IMR-90 (cell line): ENCODE results near the gene LONP1. TPM values are rescaled to one million over a fixed set of nuclear protein-coding genes. Genes with fewer than 3 reads are reported as not detected.

ENCODE experiments used
- ATAC-seq: fragments of 200-7000 bp; cut with Tn5 transposase; 2 replicates; pipeline ENCODE4 v1.9.1; 2020; ENCODE audit warnings: low read depth, mild to moderate bottlenecking, moderate library complexity
- BruUV-seq: library from RNA; stranded (reverse); fragments of 400-500 nt; replicated peaks from 2 replicates; lab custom pipeline; 2021; lab: Mats Ljungman, UMichigan
- CTCF ChIA-PET: fragments of 300-600 bp; formaldehyde crosslinking; extraction: SDS; loops from one replicate; lab custom pipeline; 2021; ENCODE audit warnings: antibody characterized with exemption; lab: Yijun Ruan, JAX
- POLR2A ChIA-PET: fragments of 300-600 bp; sonication (Branson Sonifier 250); formaldehyde crosslinking; loops from one replicate; lab custom pipeline; 2022; ENCODE audit warnings: antibody characterized with exemption; ENCODE audit not compliant: unreplicated experiment; lab: Charles Lee
- DNase-seq: peaks from one replicate; pipeline ENCODE4 v3.0.0; 2013
- H2AFZ ChIP-seq: replicated peaks from 2 replicates; pipeline ENCODE3; 2013; ENCODE audit warnings: low read length, mild to moderate bottlenecking; ENCODE audit not compliant: poor library complexity
- H2AK5ac ChIP-seq: 2 replicates; pipeline ENCODE4 v1.6.1; 2013; ENCODE audit warnings: low read depth, low read length, inconsistent platforms
- H2AK9ac ChIP-seq: replicated peaks from 2 replicates; pipeline ENCODE3; 2013; ENCODE audit warnings: mild to moderate bottlenecking, low read depth, low read length, moderate library complexity; ENCODE audit not compliant: poor library complexity
- H2BK120ac ChIP-seq: 2 replicates; pipeline ENCODE4 v1.6.1; 2013; ENCODE audit warnings: low read depth, low read length, inconsistent platforms
- H2BK15ac ChIP-seq: 3 replicates; pipeline ENCODE4 v1.6.1; 2013; ENCODE audit warnings: low read depth, low read length, inconsistent platforms
- H2BK20ac ChIP-seq: 2 replicates; pipeline ENCODE4 v1.6.1; 2013; ENCODE audit warnings: low read depth, mild to moderate bottlenecking, inconsistent platforms, low read length, moderate library complexity
- H2BK5ac ChIP-seq: 2 replicates; pipeline ENCODE4 v1.6.1; 2013; ENCODE audit warnings: mild to moderate bottlenecking, low read depth, low read length, inconsistent platforms; ENCODE audit not compliant: poor library complexity, severe bottlenecking
- H3K14ac ChIP-seq: replicated peaks from 2 replicates; pipeline ENCODE4 v1.6.1; 2013; ENCODE audit warnings: low read depth, low read length, inconsistent platforms
- H3K18ac ChIP-seq: 2 replicates; pipeline ENCODE4 v1.6.1; 2013; ENCODE audit warnings: low read depth, low read length, control low read depth
- H3K23ac ChIP-seq: 2 replicates; pipeline ENCODE4 v1.6.1; 2013; ENCODE audit warnings: low read depth, low read length, inconsistent platforms
- H3K27ac ChIP-seq: 2 replicates; pipeline ENCODE4 v1.5.1; 2013; ENCODE audit warnings: mild to moderate bottlenecking, control low read depth, low read length; ENCODE audit not compliant: insufficient read depth
- H3K27me3 ChIP-seq: 2 replicates; pipeline ENCODE4 v1.6.1; 2013; ENCODE audit warnings: low read length; ENCODE audit not compliant: control insufficient read depth, insufficient read depth
- H3K36me3 ChIP-seq: 2 replicates; pipeline ENCODE4 v1.6.1; 2013; ENCODE audit warnings: low read length, mixed read lengths; ENCODE audit not compliant: control insufficient read depth, insufficient read depth
- H3K4ac ChIP-seq: 2 replicates; pipeline ENCODE4 v1.6.1; 2013; ENCODE audit warnings: low read depth, low read length, inconsistent platforms
- H3K4me1 ChIP-seq: 2 replicates; pipeline ENCODE4 v1.6.1; 2013; ENCODE audit warnings: low read length, mixed read lengths; ENCODE audit not compliant: control insufficient read depth, insufficient read depth
- H3K4me2 ChIP-seq: 2 replicates; pipeline ENCODE4 v1.6.1; 2013; ENCODE audit warnings: low read depth, mild to moderate bottlenecking, control low read depth, low read length, moderate library complexity
- H3K4me3 ChIP-seq: 2 replicates; pipeline ENCODE4 v1.5.1; 2013; ENCODE audit warnings: low read depth, mild to moderate bottlenecking, control low read depth, low read length, moderate library complexity; ENCODE audit not compliant: insufficient read depth
- H3K56ac ChIP-seq: 2 replicates; pipeline ENCODE4 v1.6.1; 2013; ENCODE audit warnings: low read length, inconsistent platforms; ENCODE audit not compliant: insufficient read depth; ENCODE audit errors: extremely low read depth
- H3K79me1 ChIP-seq, 2 experiments: 2 replicates each; pipeline ENCODE4 v1.6.1; 2013; ENCODE audit warnings: low read length in 2 of 2, inconsistent platforms in 1 of 2, low read depth in 1 of 2
- H3K9ac ChIP-seq: 2 replicates; pipeline ENCODE4 v1.6.1; 2013; ENCODE audit warnings: low read depth, low read length, control low read depth
- H3K9me1 ChIP-seq: 2 replicates; pipeline ENCODE4 v1.6.1; 2013; ENCODE audit warnings: low read length, inconsistent platforms; ENCODE audit not compliant: insufficient read depth
- H3K9me3 ChIP-seq: 2 replicates; pipeline ENCODE4 v1.6.1; 2013; ENCODE audit warnings: low read length; ENCODE audit not compliant: control insufficient read depth, insufficient read depth
- H4K20me1 ChIP-seq: 2 replicates; pipeline ENCODE4 v1.6.1; 2013; ENCODE audit warnings: low read length, inconsistent platforms; ENCODE audit not compliant: insufficient read depth
- H4K5ac ChIP-seq: 2 replicates; pipeline ENCODE4 v1.6.1; 2013; ENCODE audit warnings: mild to moderate bottlenecking, low read depth, low read length, control low read depth
- H4K8ac ChIP-seq, 2 experiments: 2 replicates each; pipeline ENCODE4 v1.6.1; 2013; ENCODE audit warnings: low read depth in 2 of 2, low read length in 2 of 2, control low read depth in 1 of 2, inconsistent platforms in 1 of 2
- H4K91ac ChIP-seq: 2 replicates; pipeline ENCODE4 v1.6.1; 2013; ENCODE audit warnings: low read depth, low read length, inconsistent platforms; ENCODE audit not compliant: insufficient read depth
- BHLHE40 ChIP-seq: fragments of 150-350 bp; IDR thresholded peaks from 2 replicates; pipeline ENCODE4 v1.6.1; 2016; ENCODE audit warnings: mild to moderate bottlenecking, low read depth, low read length
- CEBPB ChIP-seq: IDR thresholded peaks from 2 replicates; pipeline ENCODE4 v1.6.1; 2012; ENCODE audit warnings: low read depth, low read length, improper control_type of control experiment
- CHD1 ChIP-seq: IDR thresholded peaks from 2 replicates; pipeline ENCODE4 v1.6.1; 2012; ENCODE audit warnings: low read depth, low read length, improper control_type of control experiment
- FOS ChIP-seq: fragments of 150-350 bp; IDR thresholded peaks from 2 replicates; pipeline ENCODE4 v1.6.1; 2016; ENCODE audit warnings: low read depth, low read length
- MAFK ChIP-seq: IDR thresholded peaks from 2 replicates; pipeline ENCODE4 v1.6.1; 2012; ENCODE audit warnings: low read depth, low read length, improper control_type of control experiment
- MAZ ChIP-seq: IDR thresholded peaks from 2 replicates; pipeline ENCODE4 v1.6.1; 2012; ENCODE audit warnings: low read depth, mild to moderate bottlenecking, low read length, improper control_type of control experiment, moderate library complexity, borderline replicate concordance
- MXI1 ChIP-seq: IDR thresholded peaks from 2 replicates; pipeline ENCODE4 v1.6.1; 2012; ENCODE audit warnings: low read depth, mild to moderate bottlenecking, low read length, moderate library complexity, borderline replicate concordance
- NFE2L2 ChIP-seq: fragments of 150-350 bp; IDR thresholded peaks from 2 replicates; pipeline ENCODE4 v1.6.1; 2016; ENCODE audit warnings: low read depth, mild to moderate bottlenecking, low read length
- POLR2A ChIP-seq: IDR thresholded peaks from 2 replicates; pipeline ENCODE4 v1.6.1; 2012; ENCODE audit warnings: mild to moderate bottlenecking, low read depth, low read length
- RCOR1 ChIP-seq: IDR thresholded peaks from 2 replicates; pipeline ENCODE4 v1.6.1; 2012; ENCODE audit warnings: mild to moderate bottlenecking, low read length, improper control_type of control experiment; ENCODE audit not compliant: insufficient replicate concordance
- RFX5 ChIP-seq: IDR thresholded peaks from 2 replicates; pipeline ENCODE4 v1.8.0; 2012; ENCODE audit warnings: low read depth, mild to moderate bottlenecking, low read length, moderate library complexity
- SMC3 ChIP-seq: fragments of 150-350 bp; IDR thresholded peaks from 2 replicates; pipeline ENCODE4 v1.6.1; 2016; ENCODE audit warnings: low read depth, mild to moderate bottlenecking, antibody characterized with exemption, low read length, moderate library complexity
- WGBS, 2 experiments: methylation state at CpG; one replicate each; pipeline versions ENCODE4 v1.1.5 to v1.1.7; 2013; ENCODE audit warnings: missing lambda C conversion rate in 2 of 2; ENCODE audit not compliant: insufficient read length in 1 of 2; ENCODE audit errors: extremely low coverage in 2 of 2; 5-methylcytosine and 5-hydroxymethylcytosine counted together
- dilution Hi-C: fragments of 300-500 bp; cut with HindIII; formaldehyde crosslinking; loops from one replicate; pipeline ENCODE4 v1.14.3; 2018; ENCODE audit warnings: low sequenced_read_pairs; ENCODE audit not compliant: unreplicated experiment
- in situ Hi-C: fragments of 300-500 bp; cut with MboI; formaldehyde crosslinking; loops from 3 replicates; pipeline ENCODE4 v1.14.3; 2019; ENCODE audit warnings: low sequenced_read_pairs, inconsistent platforms, mixed read lengths
- intact Hi-C: fragments of 100-400 bp; cut with micrococcal nuclease; formaldehyde crosslinking; loops from 2 replicates; pipeline ENCODE4 v1.10.0; 2022
- polyA plus RNA-seq, 3 experiments: library from polyadenylated mRNA; depleted of rRNA; stranded (reverse); fragments of >200 nt; gene quantifications; 2 replicates each; pipeline ENCODE4 v1.2.3, GENCODE V29; 2012; ENCODE audit warnings: low replicate concordance in 1 of 3
- total RNA-seq: library from RNA; depleted of rRNA; stranded (reverse); fragments of >200 nt; gene quantifications from 2 replicates; pipeline ENCODE4 v1.2.3, GENCODE V29; 2012
- TF ChIP-seq, protein P1 (sequence below): fragments of 150-350 bp; IDR thresholded peaks from 2 replicates; pipeline ENCODE4 v1.6.1; 2016; ENCODE audit warnings: low read depth, mild to moderate bottlenecking, low read length, moderate library complexity, borderline replicate concordance
- TF ChIP-seq, protein P2 (sequence below): conservative IDR thresholded peaks from 2 replicates; pipeline ENCODE4 v1.5.1; 2012; ENCODE audit warnings: mild to moderate bottlenecking, low read depth, low read length, improper control_type of control experiment
- TF ChIP-seq, protein P3 (sequence below): fragments of 150-350 bp; IDR thresholded peaks from 2 replicates; pipeline ENCODE4 v1.6.1; 2017; ENCODE audit warnings: mild to moderate bottlenecking, antibody characterized with exemption, low read length, low read depth

LONP1 gene
- total and polyA plus RNA-seq, 2 of the 4 experiments (the other 2 are of a cell fraction) = 64.2 to 93.2 TPM

DNA sequence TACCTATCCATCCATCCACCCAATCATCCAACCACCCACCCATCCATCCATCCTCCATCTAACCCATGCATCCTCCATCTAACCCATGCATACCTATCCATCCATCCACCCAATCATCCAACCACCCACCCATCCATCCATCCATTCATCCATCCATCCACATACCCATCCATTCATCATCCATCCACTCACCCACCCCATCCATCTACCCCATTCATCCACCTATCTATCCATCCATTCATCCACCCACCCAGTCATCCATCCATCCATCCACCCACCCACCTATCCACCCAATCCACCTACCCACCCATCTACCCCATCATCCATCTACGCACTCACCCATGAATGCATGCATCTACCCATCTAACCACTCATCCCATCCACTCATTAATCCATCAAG lies 46.2 kb downstream of the LONP1 start:
- no peak overlapping the region for H3K4ac ChIP-seq
- H2AFZ ChIP-seq = no peak overlapping the region
- no peak overlapping the region for H3K18ac ChIP-seq
- H3K27me3 ChIP-seq = no peaks in the 10 kb centered on the region
- peaks cover 20% of the 10 kb centered on the region for H3K36me3 ChIP-seq
- no peaks in the 10 kb centered on the region for H3K4me1 ChIP-seq
- no peaks in the 10 kb centered on the region for H3K9me3 ChIP-seq
- H3K4me3 ChIP-seq = no peak overlapping the region
- no peak overlapping the region for H3K4me2 ChIP-seq
- peaks cover 7% of the 10 kb centered on the region; the same call in 1 of the 2 replicates for H3K9me1 ChIP-seq
- no peak overlapping the region for H2BK20ac ChIP-seq
- TF ChIP-seq CEBPB (no peak), NFE2L2 (no peak), MAFK (no peak), BHLHE40 (no peak), CHD1 (no peak), MAZ (no peak), POLR2A (no peak), RCOR1 (no peak), FOS (no peak), RFX5 (no peak), SMC3 (no peak), MXI1 (no peak)
- TF ChIP-seq, protein P1, sequence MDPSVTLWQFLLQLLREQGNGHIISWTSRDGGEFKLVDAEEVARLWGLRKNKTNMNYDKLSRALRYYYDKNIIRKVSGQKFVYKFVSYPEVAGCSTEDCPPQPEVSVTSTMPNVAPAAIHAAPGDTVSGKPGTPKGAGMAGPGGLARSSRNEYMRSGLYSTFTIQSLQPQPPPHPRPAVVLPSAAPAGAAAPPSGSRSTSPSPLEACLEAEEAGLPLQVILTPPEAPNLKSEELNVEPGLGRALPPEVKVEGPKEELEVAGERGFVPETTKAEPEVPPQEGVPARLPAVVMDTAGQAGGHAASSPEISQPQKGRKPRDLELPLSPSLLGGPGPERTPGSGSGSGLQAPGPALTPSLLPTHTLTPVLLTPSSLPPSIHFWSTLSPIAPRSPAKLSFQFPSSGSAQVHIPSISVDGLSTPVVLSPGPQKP = no peak
- TF ChIP-seq, protein P2, sequence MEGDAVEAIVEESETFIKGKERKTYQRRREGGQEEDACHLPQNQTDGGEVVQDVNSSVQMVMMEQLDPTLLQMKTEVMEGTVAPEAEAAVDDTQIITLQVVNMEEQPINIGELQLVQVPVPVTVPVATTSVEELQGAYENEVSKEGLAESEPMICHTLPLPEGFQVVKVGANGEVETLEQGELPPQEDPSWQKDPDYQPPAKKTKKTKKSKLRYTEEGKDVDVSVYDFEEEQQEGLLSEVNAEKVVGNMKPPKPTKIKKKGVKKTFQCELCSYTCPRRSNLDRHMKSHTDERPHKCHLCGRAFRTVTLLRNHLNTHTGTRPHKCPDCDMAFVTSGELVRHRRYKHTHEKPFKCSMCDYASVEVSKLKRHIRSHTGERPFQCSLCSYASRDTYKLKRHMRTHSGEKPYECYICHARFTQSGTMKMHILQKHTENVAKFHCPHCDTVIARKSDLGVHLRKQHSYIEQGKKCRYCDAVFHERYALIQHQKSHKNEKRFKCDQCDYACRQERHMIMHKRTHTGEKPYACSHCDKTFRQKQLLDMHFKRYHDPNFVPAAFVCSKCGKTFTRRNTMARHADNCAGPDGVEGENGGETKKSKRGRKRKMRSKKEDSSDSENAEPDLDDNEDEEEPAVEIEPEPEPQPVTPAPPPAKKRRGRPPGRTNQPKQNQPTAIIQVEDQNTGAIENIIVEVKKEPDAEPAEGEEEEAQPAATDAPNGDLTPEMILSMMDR = no peak
- TF ChIP-seq, protein P3, sequence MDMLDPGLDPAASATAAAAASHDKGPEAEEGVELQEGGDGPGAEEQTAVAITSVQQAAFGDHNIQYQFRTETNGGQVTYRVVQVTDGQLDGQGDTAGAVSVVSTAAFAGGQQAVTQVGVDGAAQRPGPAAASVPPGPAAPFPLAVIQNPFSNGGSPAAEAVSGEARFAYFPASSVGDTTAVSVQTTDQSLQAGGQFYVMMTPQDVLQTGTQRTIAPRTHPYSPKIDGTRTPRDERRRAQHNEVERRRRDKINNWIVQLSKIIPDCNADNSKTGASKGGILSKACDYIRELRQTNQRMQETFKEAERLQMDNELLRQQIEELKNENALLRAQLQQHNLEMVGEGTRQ = no peak
- no peak overlapping the region for H2AK5ac ChIP-seq
- dilution Hi-C loops (no loop called here), in situ Hi-C loops (no loop called here), intact Hi-C loops (no loop called here)
- POLR2A ChIA-PET = no interaction called here
- no peak overlapping the region for H3K9ac ChIP-seq
- no peak overlapping the region for H4K91ac ChIP-seq
- no peak overlapping the region for H3K27ac ChIP-seq
- no peak overlapping the region for H2BK5ac ChIP-seq
- H3K14ac ChIP-seq = no peak overlapping the region
- no peak overlapping the region for H3K23ac ChIP-seq
- H3K79me1 ChIP-seq = peaks cover 3 to 9% of the 10 kb centered on the region in 2 experiments; a peak in 1 of 4 replicates
- CTCF ChIA-PET = no interaction called here
- ATAC-seq (no peak), DNase-seq (no peak)
- no peak overlapping the region for H2BK120ac ChIP-seq
- WGBS, 2 experiments = 100% methylated on average over 1 of the region's 1 CpG
- H3K56ac ChIP-seq = no peak overlapping the region
- no peak overlapping the region for H4K8ac ChIP-seq
- H2AK9ac ChIP-seq = no peak overlapping the region
- H4K20me1 ChIP-seq = peaks cover 6% of the 10 kb centered on the region; the same call in 1 of the 2 replicates
- no peak overlapping the region for H2BK15ac ChIP-seq
- no peak overlapping the region for H4K5ac ChIP-seq
- BruUV-seq = no TSS peak
